ENCODE data around the gene CLCN6. TPM values are rescaled to one million over a fixed set of nuclear protein-coding genes. Genes with fewer than 3 reads are reported as not detected.

Gene CLCN6
- total RNA-seq, 1 donor from 2014 or later = 42.9 TPM

- Mint-ChIP-seq H3K36me3 (ENCODE audit: low read depth, unreplicated experiment) (peaks cover 42% of the 10 kb centered on the region), H3K4me3 (ENCODE audit: unreplicated experiment) (no peak overlapping the region), H3K27me3 (ENCODE audit: unreplicated experiment) (peaks cover 3% of the 10 kb centered on the region), H3K27ac (ENCODE audit: unreplicated experiment) (peak overlapping the region; percentile 83), H3K9me3 (ENCODE audit: unreplicated experiment) (no peaks in the 10 kb centered on the region), H3K4me1 (ENCODE audit: unreplicated experiment) (peaks cover 4% of the 10 kb centered on the region)
- no peak for TF ChIP-seq CTCF (IDR thresholded peaks at IDR 0.05; ENCODE audit: unreplicated experiment)
- DNase-seq (ENCODE audit: low spot score) = no peak
Observed at GRCh38 chr1:11822091-11822490, 16.1 kb downstream of the CLCN6 start.

GRCh38 chr1:11823366-11824137 is 17.6 kb downstream of the CLCN6 start:
- H3K4me1 Mint-ChIP-seq (ENCODE audit: unreplicated experiment) = peaks cover 4% of the 10 kb centered on the region
- DNase-seq (ENCODE audit: low spot score) = no peak
- TF ChIP-seq CTCF (IDR thresholded peaks at IDR 0.05; ENCODE audit: unreplicated experiment) = no peak
- H3K27me3 Mint-ChIP-seq (ENCODE audit: unreplicated experiment) = peaks cover 3% of the 10 kb centered on the region
- H3K36me3 Mint-ChIP-seq (ENCODE audit: low read depth, unreplicated experiment) = peaks cover 47% of the 10 kb centered on the region
- no peak overlapping the region for H3K27ac Mint-ChIP-seq (ENCODE audit: unreplicated experiment)
- H3K4me3 Mint-ChIP-seq (ENCODE audit: unreplicated experiment) = no peak overlapping the region
- H3K9me3 Mint-ChIP-seq (ENCODE audit: unreplicated experiment) = no peaks in the 10 kb centered on the region

- H3K36me3 Mint-ChIP-seq (ENCODE audit: low read depth, unreplicated experiment) = peaks cover 44% of the 10 kb centered on the region
- H3K27me3 Mint-ChIP-seq (ENCODE audit: unreplicated experiment) = peaks cover 3% of the 10 kb centered on the region
Observed at GRCh38 chr1:11825131-11825530, 19.1 kb downstream of the CLCN6 start.

GRCh38 chr1:11826946-11827345 is 21.0 kb downstream of the CLCN6 start:
- no peak for DNase-seq (ENCODE audit: low spot score)
- H3K4me1 Mint-ChIP-seq (ENCODE audit: unreplicated experiment) = no peaks in the 10 kb centered on the region
- no peak overlapping the region for H3K4me3 Mint-ChIP-seq (ENCODE audit: unreplicated experiment)
- TF ChIP-seq CTCF (IDR thresholded peaks at IDR 0.05; ENCODE audit: unreplicated experiment) = no peak
- H3K27me3 Mint-ChIP-seq (ENCODE audit: unreplicated experiment) = peaks cover 3% of the 10 kb centered on the region
- H3K36me3 Mint-ChIP-seq (ENCODE audit: low read depth, unreplicated experiment) = peaks cover 42% of the 10 kb centered on the region
- no peak overlapping the region for H3K27ac Mint-ChIP-seq (ENCODE audit: unreplicated experiment)
- H3K9me3 Mint-ChIP-seq (ENCODE audit: unreplicated experiment) = no peaks in the 10 kb centered on the region

More at GRCh38 chr1:11825131-11825530, 19.1 kb downstream of the CLCN6 start:
- no peak overlapping the region for H3K27ac Mint-ChIP-seq (ENCODE audit: unreplicated experiment)
- no peaks in the 10 kb centered on the region for H3K9me3 Mint-ChIP-seq (ENCODE audit: unreplicated experiment)
- peaks cover 4% of the 10 kb centered on the region for H3K4me1 Mint-ChIP-seq (ENCODE audit: unreplicated experiment)
- DNase-seq (ENCODE audit: low spot score) = no peak
- no peak overlapping the region for H3K4me3 Mint-ChIP-seq (ENCODE audit: unreplicated experiment)
- no peak for TF ChIP-seq CTCF (IDR thresholded peaks at IDR 0.05; ENCODE audit: unreplicated experiment)

GRCh38 chr1:11828511-11828910 is 22.5 kb downstream of the CLCN6 start:
- no peak for TF ChIP-seq CTCF (IDR thresholded peaks at IDR 0.05; ENCODE audit: unreplicated experiment)
- Mint-ChIP-seq H3K27ac (ENCODE audit: unreplicated experiment) (no peak overlapping the region), H3K9me3 (ENCODE audit: unreplicated experiment) (no peaks in the 10 kb centered on the region), H3K4me1 (ENCODE audit: unreplicated experiment) (no peaks in the 10 kb centered on the region), H3K27me3 (ENCODE audit: unreplicated experiment) (peaks cover 5% of the 10 kb centered on the region), H3K36me3 (ENCODE audit: low read depth, unreplicated experiment) (peaks cover 46% of the 10 kb centered on the region), H3K4me3 (ENCODE audit: unreplicated experiment) (no peak overlapping the region)
- DNase-seq (ENCODE audit: low spot score) = no peak

All from endothelial cell (in vitro differentiated cells).